GM13977 (cell line): ENCODE data around the gene PAX2.

Source experiments
- DNase-seq: peaks from one replicate; pipeline ENCODE4 v3.0.0; 2012; ENCODE audit warnings: low spot score
- in situ Hi-C: fragments of 300-500 bp; cut with MboI; formaldehyde crosslinking; loops from one replicate; pipeline ENCODE4 v1.12.0; 2022; ENCODE audit warnings: low sequenced_read_pairs, low pct_unique_long_range_greater_than_20kb, mixed read lengths, inconsistent platforms; ENCODE audit not compliant: unreplicated experiment
- TF ChIP-seq, protein P1 (sequence below): IDR thresholded peaks from 2 replicates; pipeline ENCODE4 v1.5.1; 2012; ENCODE audit warnings: mild to moderate bottlenecking, control low read depth; ENCODE audit not compliant: insufficient read depth; ENCODE audit errors: extremely low read depth, missing control alignments

The PAX2 gene

GRCh38 chr10:100791369-100792058 is 46.1 kb downstream of the PAX2 start:
- in situ Hi-C loops: no loop called here
- DNase-seq: no peak
- TF ChIP-seq, protein P1, sequence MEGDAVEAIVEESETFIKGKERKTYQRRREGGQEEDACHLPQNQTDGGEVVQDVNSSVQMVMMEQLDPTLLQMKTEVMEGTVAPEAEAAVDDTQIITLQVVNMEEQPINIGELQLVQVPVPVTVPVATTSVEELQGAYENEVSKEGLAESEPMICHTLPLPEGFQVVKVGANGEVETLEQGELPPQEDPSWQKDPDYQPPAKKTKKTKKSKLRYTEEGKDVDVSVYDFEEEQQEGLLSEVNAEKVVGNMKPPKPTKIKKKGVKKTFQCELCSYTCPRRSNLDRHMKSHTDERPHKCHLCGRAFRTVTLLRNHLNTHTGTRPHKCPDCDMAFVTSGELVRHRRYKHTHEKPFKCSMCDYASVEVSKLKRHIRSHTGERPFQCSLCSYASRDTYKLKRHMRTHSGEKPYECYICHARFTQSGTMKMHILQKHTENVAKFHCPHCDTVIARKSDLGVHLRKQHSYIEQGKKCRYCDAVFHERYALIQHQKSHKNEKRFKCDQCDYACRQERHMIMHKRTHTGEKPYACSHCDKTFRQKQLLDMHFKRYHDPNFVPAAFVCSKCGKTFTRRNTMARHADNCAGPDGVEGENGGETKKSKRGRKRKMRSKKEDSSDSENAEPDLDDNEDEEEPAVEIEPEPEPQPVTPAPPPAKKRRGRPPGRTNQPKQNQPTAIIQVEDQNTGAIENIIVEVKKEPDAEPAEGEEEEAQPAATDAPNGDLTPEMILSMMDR: no peak

GRCh38 chr10:100792574-100792973 is 47.2 kb downstream of the PAX2 start:
- in situ Hi-C loops: no loop called here
- no peak for DNase-seq
- TF ChIP-seq, protein P1: no peak

- in situ Hi-C loops: no loop called here
- TF ChIP-seq, protein P1: no peak
- DNase-seq: no peak
Observed at GRCh38 chr10:100793055-100793454, 47.7 kb downstream of the PAX2 start.

- in situ Hi-C loops: no loop called here
- no peak for DNase-seq
- TF ChIP-seq, protein P1: no peak
Observed at GRCh38 chr10:100799881-100800280, 54.5 kb downstream of the PAX2 start.

DNA sequence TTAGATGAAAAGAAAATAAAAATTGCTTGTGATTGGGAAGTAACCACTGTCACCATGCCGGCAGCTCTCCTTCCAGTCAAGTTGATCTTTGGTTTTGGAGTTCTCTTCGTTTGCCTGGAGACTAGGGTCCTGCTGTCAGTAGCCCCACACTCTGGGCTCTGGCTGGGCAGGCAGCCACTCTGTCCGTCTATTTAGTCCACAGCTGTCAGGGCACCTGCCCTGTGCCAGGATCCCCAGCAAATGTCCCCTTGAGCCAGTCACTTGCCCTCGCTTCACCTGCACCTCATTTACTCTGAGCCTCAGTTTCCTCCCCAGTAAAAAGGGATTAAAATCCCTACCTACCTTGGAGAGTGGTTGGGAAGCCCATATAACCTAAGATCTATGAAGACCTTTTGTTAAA is 55.5 kb downstream of the PAX2 start:
- DNase-seq: no peak
- in situ Hi-C loops: no loop called here
- TF ChIP-seq, protein P1: no peak

GRCh38 chr10:100802196-100802595 is 56.8 kb downstream of the PAX2 start:
- TF ChIP-seq, protein P1: no peak

More at GRCh38 chr10:100802196-100802595, 56.8 kb downstream of the PAX2 start:
- DNase-seq: no peak
- in situ Hi-C loops: no loop called here
